GM19452 (cell line): Measurements from ENCODE around the gene ULK1.

Experiments used
- ATAC-seq: cut with Tn5 transposase; IDR thresholded peaks from one replicate; pipeline ENCODE4 v1.9.1; 2021; ENCODE audit not compliant: unreplicated experiment

Gene ULK1

DNA sequence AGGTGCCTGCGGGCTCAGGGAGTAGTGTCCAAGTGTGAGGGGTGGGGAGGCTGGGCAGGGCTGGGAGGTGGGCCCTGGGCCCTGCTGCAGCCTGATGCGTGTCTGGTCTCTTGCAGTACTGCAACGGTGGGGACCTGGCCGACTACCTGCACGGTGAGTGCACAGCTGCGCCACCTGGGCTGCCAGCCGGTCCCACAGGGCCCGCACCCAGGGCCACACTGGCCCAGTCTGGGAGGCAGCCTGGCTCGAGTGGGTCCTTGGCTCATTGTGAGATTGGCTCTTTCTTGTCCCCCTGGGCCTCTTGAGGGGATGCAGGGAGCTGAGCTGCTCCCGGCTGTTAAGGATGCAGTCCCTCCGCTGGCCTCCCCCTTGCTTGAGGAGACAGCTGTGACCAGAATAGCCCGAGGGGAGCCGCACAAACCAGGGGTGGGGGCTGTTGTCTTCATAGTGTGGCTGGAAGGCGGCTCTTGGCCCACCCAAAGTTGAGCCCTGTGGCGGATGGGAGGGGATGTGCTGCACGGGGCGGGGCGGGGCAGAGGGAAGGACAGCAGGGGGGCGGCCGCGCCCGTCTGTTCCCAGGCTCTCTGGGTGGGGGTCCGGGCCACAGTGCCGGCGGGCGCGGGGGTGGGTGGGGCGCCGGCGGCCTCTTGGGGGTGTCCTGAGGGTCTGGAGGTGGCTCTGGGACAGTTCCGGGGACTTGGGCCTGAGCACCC, 13.1 kb downstream of the ULK1 start:
- no peak for ATAC-seq

DNA sequence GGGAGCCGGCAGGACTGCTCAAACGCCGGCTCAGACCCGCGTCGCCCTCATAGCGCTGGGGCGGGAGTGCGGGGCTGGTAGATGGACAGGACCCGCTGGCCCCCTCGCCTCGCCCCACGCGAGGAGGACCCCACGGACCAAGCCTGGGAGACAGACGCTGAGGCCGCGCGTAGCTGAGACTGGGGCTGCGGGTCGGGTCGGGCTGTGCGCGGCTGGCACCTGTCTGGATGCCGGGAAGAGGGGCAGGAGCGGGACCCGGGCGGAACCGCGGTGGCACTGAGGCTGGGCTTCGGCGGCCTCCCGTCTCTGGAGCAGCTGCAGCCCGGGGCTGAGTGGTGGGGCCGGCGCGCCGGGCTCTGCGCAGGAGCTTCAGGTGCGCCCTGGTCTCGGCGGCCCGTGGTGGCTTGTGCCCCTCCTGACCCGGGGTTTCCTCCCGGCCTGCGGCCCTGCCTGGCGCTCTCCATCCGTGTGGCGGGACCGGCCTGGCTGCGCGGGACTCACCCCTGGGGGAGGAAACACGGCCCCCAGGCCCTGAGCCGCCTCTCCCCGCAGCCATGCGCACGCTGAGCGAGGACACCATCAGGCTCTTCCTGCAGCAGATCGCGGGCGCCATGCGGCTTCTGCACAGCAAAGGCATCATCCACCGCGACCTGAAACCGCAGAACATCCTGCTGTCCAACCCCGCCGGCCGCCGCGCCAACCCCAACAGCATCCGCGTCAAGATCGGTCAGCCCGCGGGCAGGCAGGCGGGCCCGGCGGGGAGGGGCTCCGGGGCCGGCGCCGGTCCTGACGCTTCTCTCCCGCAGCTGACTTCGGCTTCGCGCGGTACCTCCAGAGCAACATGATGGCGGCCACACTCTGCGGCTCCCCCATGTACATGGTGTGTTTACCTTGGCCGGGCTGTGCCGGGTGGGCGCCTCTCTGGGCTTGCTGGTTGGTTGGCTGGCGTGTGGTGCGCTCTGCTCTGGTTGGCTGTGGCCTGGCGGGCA, 14.0 kb downstream of the ULK1 start:
- ATAC-seq: no peak

DNA sequence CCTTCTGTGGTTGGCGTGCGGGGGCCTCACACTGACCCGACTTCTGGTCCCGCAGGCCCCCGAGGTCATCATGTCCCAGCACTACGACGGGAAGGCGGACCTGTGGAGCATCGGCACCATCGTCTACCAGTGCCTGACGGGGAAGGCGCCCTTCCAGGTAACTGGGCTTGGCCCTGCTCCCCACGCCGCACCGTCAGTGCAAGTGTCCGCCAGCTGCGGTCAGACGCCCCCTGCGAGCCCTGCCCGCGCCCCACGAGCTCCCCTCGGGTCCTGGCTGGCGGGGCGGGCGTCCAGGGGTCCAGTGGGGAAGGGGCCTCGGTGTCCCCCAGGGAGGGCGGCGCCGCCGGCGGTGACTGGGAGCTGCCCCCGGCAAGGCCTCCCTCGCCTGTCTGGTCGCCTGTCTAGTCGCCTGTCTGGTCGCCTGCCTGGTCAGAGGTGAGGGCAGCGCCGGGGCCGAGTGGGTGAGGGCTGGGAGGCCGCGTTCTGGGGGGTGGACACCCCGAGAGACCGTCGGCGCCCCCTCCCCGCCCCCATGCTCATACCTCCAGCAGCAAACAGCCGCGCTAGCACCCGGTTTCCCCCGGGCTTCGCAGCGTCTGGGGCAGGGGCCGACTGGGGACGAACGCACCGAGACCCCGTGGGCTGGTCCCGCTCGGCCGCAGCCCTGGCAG, 14.8 kb downstream of the ULK1 start:
- ATAC-seq: no peak

GRCh38 chr12:131909752-131910219, 15.4 kb downstream of the ULK1 start:
- no peak for ATAC-seq

DNA sequence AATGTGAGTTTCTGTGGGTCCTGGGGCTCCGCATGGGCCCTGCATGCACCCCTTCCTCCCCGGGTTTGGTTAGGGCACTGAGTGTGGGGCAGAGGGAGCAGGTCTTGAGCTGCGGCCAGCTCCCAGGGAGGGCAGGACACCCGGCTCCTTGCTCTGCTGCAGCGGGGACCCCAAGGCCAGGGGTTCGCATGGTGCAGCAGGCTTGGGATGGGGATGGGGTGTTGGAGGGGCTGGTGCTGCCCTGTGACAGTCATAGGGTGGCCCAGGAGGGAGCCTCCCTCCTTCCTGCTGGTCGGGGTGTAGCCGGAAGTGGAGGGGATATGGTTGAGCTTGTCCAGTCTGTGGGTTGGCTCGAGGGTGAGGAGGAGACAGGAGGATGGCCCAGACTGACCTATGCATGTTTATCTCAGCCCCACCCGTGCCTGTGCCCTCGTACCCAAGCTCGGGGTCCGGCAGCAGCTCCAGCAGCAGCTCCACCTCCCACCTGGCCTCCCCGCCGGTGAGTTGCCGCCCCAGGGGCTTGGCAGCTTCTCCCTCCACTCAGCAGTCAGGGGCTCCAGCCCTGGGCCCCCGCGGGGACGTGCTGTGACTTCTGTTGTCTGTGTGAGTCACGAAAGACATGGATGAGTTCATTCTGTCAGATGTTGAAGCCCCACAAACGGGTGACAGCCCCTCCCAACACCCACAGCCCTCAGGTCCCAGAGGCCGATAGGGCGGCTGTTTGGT, 16.0 kb downstream of the ULK1 start:
- ATAC-seq: no peak

- no peak for ATAC-seq
Observed at GRCh38 chr12:131911028-131911650, 16.7 kb downstream of the ULK1 start.

DNA sequence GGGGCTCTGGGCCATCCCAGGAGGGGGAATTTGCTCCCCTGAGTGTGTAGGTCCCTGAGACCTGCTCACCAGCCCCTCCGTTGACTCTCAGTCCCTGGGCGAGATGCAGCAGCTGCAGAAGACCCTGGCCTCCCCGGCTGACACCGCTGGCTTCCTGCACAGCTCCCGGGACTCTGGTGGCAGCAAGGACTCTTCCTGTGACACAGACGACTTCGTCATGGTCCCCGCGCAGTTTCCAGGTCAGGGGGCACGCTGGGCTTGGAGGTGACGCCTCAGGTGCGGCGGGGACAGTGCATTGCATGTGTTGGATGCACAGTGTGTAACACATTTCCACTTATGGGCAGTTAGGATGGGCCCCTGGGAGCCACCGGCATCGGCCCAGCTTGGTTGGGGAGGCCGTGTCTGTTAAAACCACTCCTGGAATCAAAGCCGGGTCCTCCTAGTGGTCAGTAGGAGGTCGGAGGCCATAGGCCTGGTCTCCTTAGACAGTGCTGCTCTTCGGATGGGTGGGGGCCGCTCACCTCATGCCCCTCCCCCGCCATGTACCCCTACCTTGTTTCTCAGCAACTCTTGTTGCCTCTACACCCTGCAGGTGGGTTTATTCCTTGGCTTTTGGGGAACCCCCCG, 17.5 kb downstream of the ULK1 start:
- no peak for ATAC-seq

DNA sequence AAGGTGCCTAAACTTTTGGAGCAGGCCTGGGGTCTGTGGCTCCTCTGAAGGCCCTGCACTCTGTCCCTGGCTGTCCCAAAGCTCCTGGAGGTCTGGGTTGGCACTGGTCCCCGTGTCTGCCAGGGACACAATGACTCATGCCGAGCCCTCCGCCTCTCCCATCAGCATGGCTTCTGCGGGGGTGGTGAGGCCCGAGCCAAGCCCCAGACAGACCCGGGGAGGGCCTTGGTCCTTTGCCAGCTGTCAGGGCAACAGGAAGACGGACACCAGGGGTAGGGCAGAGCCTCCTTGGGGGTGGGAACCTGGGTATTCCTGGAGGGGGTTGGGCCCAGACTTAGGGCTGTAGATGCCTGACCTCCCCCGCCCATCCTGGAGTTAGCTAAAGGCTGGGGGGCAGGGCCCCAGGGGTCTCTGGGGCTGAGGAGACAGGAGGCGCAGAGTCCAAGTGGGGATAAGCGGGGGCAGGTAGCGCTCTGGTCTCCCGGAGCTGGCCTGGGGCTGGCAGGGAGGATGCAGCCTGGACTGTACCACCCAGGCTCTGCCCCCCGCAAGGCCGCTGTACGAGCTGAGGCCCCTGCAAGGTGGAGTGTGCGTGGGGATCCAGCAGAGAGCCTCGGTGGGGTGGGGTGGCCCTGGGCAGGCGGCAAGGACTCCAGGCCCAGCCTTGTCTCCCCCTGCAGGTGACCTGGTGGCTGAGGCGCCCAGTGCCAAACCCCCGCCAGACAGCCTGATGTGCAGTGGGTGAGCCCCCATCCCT, 18.3 kb downstream of the ULK1 start:
- ATAC-seq: no peak

GRCh38 chr12:131913666-131914065, 19.2 kb downstream of the ULK1 start:
- ATAC-seq: no peak

GRCh38 chr12:131914179-131914702, 19.8 kb downstream of the ULK1 start:
- no peak for ATAC-seq

GRCh38 chr12:131915000-131915689, 20.7 kb downstream of the ULK1 start:
- ATAC-seq: no peak

DNA sequence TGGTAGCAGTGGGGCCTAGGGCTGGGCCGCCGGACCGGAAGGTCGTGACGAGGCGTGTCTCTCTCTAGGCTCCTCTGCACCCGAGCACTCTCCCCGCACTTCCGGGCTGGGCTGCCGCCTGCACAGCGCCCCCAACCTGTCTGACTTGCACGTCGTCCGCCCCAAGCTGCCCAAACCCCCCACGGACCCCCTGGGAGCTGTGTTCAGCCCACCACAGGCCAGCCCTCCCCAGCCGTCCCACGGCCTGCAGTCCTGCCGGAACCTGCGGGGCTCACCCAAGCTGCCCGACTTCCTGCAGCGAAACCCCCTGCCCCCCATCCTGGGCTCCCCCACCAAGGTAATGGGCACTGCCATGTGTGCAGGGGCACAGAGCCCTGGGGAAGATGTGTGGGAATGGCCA, 21.4 kb downstream of the ULK1 start:
- no peak for ATAC-seq

DNA sequence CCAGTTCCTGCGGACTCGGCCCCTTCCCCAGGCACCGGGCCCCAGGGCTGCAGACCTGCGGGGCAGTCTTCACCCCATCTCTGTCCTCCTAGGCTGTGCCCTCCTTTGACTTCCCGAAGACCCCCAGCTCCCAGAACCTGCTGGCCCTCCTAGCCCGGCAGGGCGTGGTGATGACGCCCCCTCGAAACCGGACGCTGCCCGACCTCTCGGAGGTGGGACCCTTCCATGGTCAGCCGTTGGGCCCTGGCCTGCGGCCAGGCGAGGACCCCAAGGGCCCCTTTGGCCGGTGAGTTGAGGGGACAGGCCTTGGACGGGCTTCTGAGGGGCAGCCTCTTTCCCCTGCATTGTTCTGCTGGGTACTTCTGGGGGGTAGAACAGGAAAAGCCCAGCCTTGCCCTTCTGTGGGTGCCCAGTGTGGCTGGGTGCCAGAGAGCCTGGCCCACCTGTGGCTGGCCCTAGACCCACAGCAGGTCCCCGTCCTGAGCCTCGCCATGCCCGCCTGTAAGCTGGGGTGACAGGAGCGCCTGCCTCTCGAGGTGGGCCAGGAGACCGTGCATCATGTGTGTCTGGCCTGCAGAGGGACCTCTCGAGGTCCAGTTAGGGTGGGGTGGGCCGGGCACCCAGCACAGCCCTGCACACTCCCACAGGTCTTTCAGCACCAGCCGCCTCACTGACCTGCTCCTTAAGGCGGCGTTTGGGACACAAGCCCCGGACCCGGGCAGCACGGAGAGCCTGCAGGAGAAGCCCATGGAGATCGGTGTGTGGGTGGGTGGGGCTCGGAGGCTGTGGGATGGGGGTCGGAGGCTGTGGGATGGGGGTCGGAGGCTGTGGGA, 22.1 kb downstream of the ULK1 start:
- ATAC-seq: no peak

DNA sequence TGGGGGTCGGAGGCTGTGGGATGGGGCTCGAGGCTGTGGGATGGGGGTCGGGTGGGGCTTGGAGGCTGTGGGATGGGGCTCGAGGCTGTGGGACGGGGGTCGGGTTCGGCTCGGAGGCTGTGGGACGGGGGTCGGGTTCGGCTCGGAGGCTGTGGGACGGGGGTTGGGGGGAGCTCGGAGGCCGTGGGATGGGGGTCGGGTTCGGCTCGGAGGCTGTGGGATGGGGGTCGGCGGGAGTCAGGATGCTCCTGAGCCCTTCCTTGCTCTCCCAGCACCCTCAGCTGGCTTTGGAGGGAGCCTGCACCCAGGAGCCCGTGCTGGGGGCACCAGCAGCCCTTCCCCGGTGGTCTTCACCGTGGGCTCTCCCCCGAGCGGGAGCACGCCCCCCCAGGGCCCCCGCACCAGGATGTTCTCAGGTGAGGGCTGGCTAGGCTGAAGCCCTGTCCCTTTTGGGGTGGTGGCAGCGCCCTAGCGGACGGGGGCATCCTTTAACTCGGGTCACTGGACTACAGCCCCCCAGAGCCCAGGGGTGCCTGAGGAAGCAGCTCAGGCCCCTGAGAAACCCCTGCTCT, 22.8 kb downstream of the ULK1 start:
- ATAC-seq: no peak

DNA sequence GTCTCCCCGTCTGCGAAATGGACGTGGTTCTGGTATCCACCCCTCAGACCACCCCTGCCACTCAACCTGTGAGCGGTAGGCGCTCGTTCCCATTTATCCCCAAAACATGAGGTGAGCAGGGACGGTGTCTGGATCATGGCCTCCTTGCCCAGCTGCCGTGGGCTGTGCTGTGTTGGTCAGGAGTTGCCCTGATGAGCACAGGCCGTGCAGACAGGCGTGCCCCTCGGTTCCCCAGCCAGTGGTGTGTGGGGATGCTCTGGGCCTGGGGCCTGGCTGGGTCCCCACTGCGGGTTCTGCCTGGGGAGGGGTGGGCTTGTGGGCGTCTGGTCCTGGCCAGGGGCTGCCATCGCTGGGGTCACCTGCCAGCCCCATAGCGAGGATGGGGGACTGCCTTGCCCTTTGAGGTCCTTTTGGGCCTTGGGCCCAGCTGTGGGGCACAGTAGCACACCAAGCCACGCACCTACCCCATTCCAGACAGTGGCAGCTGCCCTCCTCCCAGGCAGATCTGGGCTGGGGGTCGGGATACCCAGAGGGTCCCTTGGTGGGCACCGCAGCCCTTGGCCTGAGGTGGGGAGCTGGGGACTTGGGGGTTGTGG, 23.4 kb downstream of the ULK1 start:
- no peak for ATAC-seq

GRCh38 chr12:131918311-131919050, 24.1 kb downstream of the ULK1 start:
- ATAC-seq: no peak
